HG02678 (cell line): ENCODE measurements around the gene RNF152.
A peak's percentile ranks its signal among the peaks of the same experiment; 100 is the strongest.

Source experiments
- ATAC-seq: cut with Tn5 transposase; IDR thresholded peaks from one replicate; pipeline ENCODE4 v1.9.1; 2021; ENCODE audit warnings: mild to moderate bottlenecking, moderate library complexity; ENCODE audit not compliant: unreplicated experiment

Gene RNF152

GRCh38 chr18:61892683-61893308 is at the start of gene RNF152:
Gene RNF152 (minus strand): TSS chr18:61893007. CDS start chr18:61816463, 76,544 bp downstream.
- no peak for ATAC-seq

GRCh38 chr18:61941948-61942471 is 49.2 kb upstream of the RNF152 start:
- no peak for ATAC-seq

GRCh38 chr18:61939046-61939674 is 46.4 kb upstream of the RNF152 start:
- peak; percentile 65 for ATAC-seq

- ATAC-seq: no peak
Measured at GRCh38 chr18:61935362-61935761, 42.6 kb upstream of the RNF152 start.

GRCh38 chr18:61931654-61932379 is 39.0 kb upstream of the RNF152 start:
- no peak for ATAC-seq

- no peak for ATAC-seq
Measured at GRCh38 chr18:61929881-61930640, 37.3 kb upstream of the RNF152 start.

- ATAC-seq: no peak
Measured at GRCh38 chr18:61926532-61926931, 33.7 kb upstream of the RNF152 start.

- ATAC-seq: no peak
Measured at GRCh38 chr18:61924550-61924949, 31.7 kb upstream of the RNF152 start.

- ATAC-seq: no peak
Measured at GRCh38 chr18:61922435-61922834, 29.6 kb upstream of the RNF152 start.

GRCh38 chr18:61921621-61922235 is 28.9 kb upstream of the RNF152 start:
- no peak for ATAC-seq

GRCh38 chr18:61917818-61918217 is 25.0 kb upstream of the RNF152 start:
- no peak for ATAC-seq

- ATAC-seq: no peak
Measured at GRCh38 chr18:61912476-61912875, 19.7 kb upstream of the RNF152 start.

GRCh38 chr18:61910101-61910500 is 17.3 kb upstream of the RNF152 start:
- no peak for ATAC-seq

- ATAC-seq: no peak
Measured at GRCh38 chr18:61908661-61909060, 15.9 kb upstream of the RNF152 start.

GRCh38 chr18:61901323-61901986 is 8.6 kb upstream of the RNF152 start:
- ATAC-seq: peak; percentile 99

- no peak for ATAC-seq
Measured at GRCh38 chr18:61900504-61901281, 7.9 kb upstream of the RNF152 start.

- ATAC-seq: no peak
Measured at GRCh38 chr18:61898640-61899101, 5.9 kb upstream of the RNF152 start.

- ATAC-seq: no peak
Measured at GRCh38 chr18:61896757-61897156, 4.0 kb upstream of the RNF152 start.

- ATAC-seq: no peak
Measured at GRCh38 chr18:61896118-61896517, 3.3 kb upstream of the RNF152 start.
